ENCODE data around the gene EXOC6B.

DNA sequence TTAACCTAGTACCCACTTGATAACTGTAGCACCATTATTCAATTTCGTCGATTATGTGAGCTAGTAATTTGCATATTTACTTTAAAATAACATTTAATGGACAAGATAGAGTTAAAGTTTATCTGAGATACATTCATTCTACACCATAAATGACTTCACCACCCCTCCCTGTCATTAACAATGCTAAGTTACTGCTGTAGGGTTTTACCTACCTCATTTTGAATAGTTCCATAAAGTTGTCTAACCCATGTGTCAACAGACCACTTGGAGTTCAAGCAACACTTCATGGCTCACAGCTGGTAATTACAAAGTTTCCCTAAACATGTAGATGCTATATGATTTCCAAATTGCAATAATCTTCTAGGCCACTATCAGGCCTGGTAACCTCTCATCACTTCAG, 550.7 kb downstream of the EXOC6B start:
- TF ChIP-seq POLR2AphosphoS5 (IDR thresholded peaks at IDR 0.05; ENCODE audit: borderline replicate concordance, low read depth, low read length) (no peak), EZH2 (IDR thresholded peaks at IDR 0.05) (no peak)

All from SK-N-MC (cell line).